Measurements from ENCODE around the gene ZNF385B. TPM values are rescaled to one million over a fixed set of nuclear protein-coding genes. Genes with fewer than 3 reads are reported as not detected.

The ZNF385B gene
- polyA plus RNA-seq, 1 donor (not counting 4 experiments of a cell fraction or from before 2014, with no cell fraction given), result 0.17 TPM

GRCh38 chr2:179669196-179669595, 192.2 kb downstream of the ZNF385B start:
- H3K9me1 ChIP-seq (ENCODE audit: control insufficient read depth, extremely low read depth, insufficient read depth, low read length), result no peaks in the 10 kb centered on the region
- H3K27me3 ChIP-seq (ENCODE audit: control insufficient read depth, extremely low read depth, insufficient read depth, low read length), result no peaks in the 10 kb centered on the region
- H3K79me2 ChIP-seq (ENCODE audit: control insufficient read depth, insufficient read depth, low read length), result no peaks in the 10 kb centered on the region
- H3K9ac ChIP-seq (ENCODE audit: control insufficient read depth, extremely low read depth, insufficient read depth, low read length), result no peak overlapping the region
- no peaks in the 10 kb centered on the region for H4K20me1 ChIP-seq (ENCODE audit: control insufficient read depth, extremely low read depth, insufficient read depth, low read length)
- no peaks in the 10 kb centered on the region for H3K4me1 ChIP-seq (ENCODE audit: control insufficient read depth, extremely low read depth, insufficient read depth, low read length)
- FAIRE-seq (peak; percentile 5), DNase-seq (ENCODE audit: low read depth, low spot score) (no peak)
- H3K9me3 ChIP-seq (ENCODE audit: control insufficient read depth, low read depth, low read length), result no peaks in the 10 kb centered on the region
- no peak overlapping the region for H3K27ac ChIP-seq (ENCODE audit: control insufficient read depth, insufficient read depth, low read length)
- H3K4me3 ChIP-seq (ENCODE audit: control insufficient read depth in 2 of 3, extremely low read depth in 1 of 3, insufficient read depth in 2 of 3, low read depth in 1 of 3, low read length in 3 of 3), result no peak overlapping the region
- dilution Hi-C loops (cut with MboI; ENCODE audit: extremely low pct_ligation_motif_present, low sequenced_read_pairs), result no loop called here
- no peak overlapping the region for H2AFZ ChIP-seq (ENCODE audit: control insufficient read depth, low read length)
- H3K4me2 ChIP-seq (ENCODE audit: control insufficient read depth, extremely low read depth, insufficient read depth, low read depth, low read length), result no peak overlapping the region
- no peaks in the 10 kb centered on the region for H3K36me3 ChIP-seq (ENCODE audit: control insufficient read depth in 2 of 2, extremely low read depth in 1 of 2, insufficient read depth in 2 of 2, low read length in 2 of 2)
- no peak for TF ChIP-seq EZH2 (IDR thresholded peaks at IDR 0.05; ENCODE audit: low read length)
- TF ChIP-seq, protein P1, sequence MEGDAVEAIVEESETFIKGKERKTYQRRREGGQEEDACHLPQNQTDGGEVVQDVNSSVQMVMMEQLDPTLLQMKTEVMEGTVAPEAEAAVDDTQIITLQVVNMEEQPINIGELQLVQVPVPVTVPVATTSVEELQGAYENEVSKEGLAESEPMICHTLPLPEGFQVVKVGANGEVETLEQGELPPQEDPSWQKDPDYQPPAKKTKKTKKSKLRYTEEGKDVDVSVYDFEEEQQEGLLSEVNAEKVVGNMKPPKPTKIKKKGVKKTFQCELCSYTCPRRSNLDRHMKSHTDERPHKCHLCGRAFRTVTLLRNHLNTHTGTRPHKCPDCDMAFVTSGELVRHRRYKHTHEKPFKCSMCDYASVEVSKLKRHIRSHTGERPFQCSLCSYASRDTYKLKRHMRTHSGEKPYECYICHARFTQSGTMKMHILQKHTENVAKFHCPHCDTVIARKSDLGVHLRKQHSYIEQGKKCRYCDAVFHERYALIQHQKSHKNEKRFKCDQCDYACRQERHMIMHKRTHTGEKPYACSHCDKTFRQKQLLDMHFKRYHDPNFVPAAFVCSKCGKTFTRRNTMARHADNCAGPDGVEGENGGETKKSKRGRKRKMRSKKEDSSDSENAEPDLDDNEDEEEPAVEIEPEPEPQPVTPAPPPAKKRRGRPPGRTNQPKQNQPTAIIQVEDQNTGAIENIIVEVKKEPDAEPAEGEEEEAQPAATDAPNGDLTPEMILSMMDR (optimal IDR thresholded peaks at IDR 0.05 in 1 of 3, IDR thresholded peaks at IDR 0.05 in 1 of 3, conservative IDR thresholded peaks at IDR 0.05 in 1 of 3; ENCODE audit: extremely low read depth in 1 of 3, insufficient read depth in 2 of 3, low read length in 3 of 3), result no peak

- H3K4me2 ChIP-seq (ENCODE audit: control insufficient read depth, extremely low read depth, insufficient read depth, low read depth, low read length), result no peak overlapping the region
- no peaks in the 10 kb centered on the region for H3K9me3 ChIP-seq (ENCODE audit: control insufficient read depth, low read depth, low read length)
- no peak overlapping the region for H3K4me3 ChIP-seq (ENCODE audit: control insufficient read depth in 2 of 3, extremely low read depth in 1 of 3, insufficient read depth in 2 of 3, low read depth in 1 of 3, low read length in 3 of 3)
- no peak for DNase-seq (ENCODE audit: low read depth, low spot score)
- no peaks in the 10 kb centered on the region for H3K36me3 ChIP-seq (ENCODE audit: control insufficient read depth in 2 of 2, extremely low read depth in 1 of 2, insufficient read depth in 2 of 2, low read length in 2 of 2)
- no peaks in the 10 kb centered on the region for H4K20me1 ChIP-seq (ENCODE audit: control insufficient read depth, extremely low read depth, insufficient read depth, low read length)
- dilution Hi-C loops (cut with MboI; ENCODE audit: extremely low pct_ligation_motif_present, low sequenced_read_pairs), result no loop called here
- H3K27me3 ChIP-seq (ENCODE audit: control insufficient read depth, extremely low read depth, insufficient read depth, low read length), result no peaks in the 10 kb centered on the region
- H3K27ac ChIP-seq (ENCODE audit: control insufficient read depth, insufficient read depth, low read length), result no peak overlapping the region
- FAIRE-seq, result no peak
- no peak for TF ChIP-seq EZH2 (IDR thresholded peaks at IDR 0.05; ENCODE audit: low read length)
- TF ChIP-seq, protein P1 (optimal IDR thresholded peaks at IDR 0.05 in 1 of 3, IDR thresholded peaks at IDR 0.05 in 1 of 3, conservative IDR thresholded peaks at IDR 0.05 in 1 of 3; ENCODE audit: extremely low read depth in 1 of 3, insufficient read depth in 2 of 3, low read length in 3 of 3), result no peak
- no peak overlapping the region for H3K9ac ChIP-seq (ENCODE audit: control insufficient read depth, extremely low read depth, insufficient read depth, low read length)
- no peaks in the 10 kb centered on the region for H3K9me1 ChIP-seq (ENCODE audit: control insufficient read depth, extremely low read depth, insufficient read depth, low read length)
- no peaks in the 10 kb centered on the region for H3K4me1 ChIP-seq (ENCODE audit: control insufficient read depth, extremely low read depth, insufficient read depth, low read length)
- H3K79me2 ChIP-seq (ENCODE audit: control insufficient read depth, insufficient read depth, low read length), result no peaks in the 10 kb centered on the region
- no peak overlapping the region for H2AFZ ChIP-seq (ENCODE audit: control insufficient read depth, low read length)
These were observed 196.2 kb downstream of the ZNF385B start for GRCh38 chr2:179664972-179665812.
